ENCODE measurements around the gene CAPG.
A peak's percentile ranks its signal among the peaks of the same experiment; 100 is the strongest.

The CAPG gene

DNA sequence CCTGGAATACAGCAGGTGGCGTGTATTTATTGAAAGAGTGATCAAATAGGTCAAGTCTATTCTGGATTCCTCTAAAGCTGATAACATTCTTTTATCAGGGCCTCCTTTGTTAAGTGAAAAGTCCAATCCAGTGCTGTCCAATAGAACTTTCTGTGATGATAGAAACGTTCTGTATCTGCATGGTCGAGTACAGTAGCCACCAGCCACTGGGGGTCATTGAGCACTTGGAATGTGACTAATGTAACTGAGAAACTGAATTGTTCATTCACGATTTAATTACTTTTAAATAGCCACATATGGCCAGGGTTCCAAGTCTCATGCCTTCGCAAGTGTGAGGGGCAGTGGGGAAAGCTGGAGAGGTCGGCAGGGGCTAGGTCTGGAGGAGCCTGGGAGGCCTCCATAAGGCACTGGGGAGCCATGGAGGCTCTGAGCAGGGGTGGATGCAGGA, 28.9 kb upstream of the CAPG start:
- no peak for DNase-seq (ENCODE audit: extremely low read depth in 1 of 2, low read depth in 1 of 2)

DNA sequence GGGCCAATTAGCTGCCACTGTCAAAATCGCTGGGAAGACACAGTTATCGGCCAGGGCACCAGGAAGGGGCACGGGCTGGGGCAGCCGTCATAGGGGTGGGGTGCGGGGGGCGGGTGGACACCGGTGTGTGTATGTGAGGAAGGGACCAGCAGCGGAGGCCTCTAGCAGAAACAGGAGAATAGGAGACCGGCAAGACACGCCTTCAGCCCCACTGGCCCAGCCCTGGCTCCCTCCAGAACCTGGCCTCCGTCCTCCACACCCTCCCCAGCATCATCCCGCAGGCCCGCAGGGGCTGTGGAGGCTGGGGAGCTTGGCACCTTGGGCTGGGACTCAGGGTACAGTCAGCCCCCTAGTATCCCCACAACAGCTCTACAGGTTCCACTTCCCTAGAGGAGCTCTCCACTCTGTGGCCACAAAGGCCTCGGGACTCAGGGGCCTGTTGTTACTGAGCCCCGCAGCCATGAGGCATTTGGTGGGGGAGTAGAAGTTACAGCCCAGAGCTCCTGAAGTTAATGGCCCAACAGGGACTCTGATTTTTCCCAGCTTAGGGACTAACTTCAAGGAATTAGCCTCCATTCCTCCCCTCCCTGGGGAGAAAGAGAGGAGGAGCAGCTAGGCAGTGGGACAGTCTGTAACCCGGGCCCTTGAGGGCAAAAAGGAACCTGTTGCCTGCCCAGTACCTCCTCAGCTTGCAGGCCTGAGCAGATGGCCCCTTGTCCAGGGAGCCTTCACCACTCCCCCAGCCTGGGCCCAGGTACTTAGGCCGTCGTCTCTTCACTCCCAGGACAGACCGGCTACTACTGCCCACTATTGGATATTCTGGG, 28.2 kb upstream of the CAPG start:
- DNase-seq (ENCODE audit: extremely low read depth in 1 of 2, low read depth in 1 of 2), result no peak

DNA sequence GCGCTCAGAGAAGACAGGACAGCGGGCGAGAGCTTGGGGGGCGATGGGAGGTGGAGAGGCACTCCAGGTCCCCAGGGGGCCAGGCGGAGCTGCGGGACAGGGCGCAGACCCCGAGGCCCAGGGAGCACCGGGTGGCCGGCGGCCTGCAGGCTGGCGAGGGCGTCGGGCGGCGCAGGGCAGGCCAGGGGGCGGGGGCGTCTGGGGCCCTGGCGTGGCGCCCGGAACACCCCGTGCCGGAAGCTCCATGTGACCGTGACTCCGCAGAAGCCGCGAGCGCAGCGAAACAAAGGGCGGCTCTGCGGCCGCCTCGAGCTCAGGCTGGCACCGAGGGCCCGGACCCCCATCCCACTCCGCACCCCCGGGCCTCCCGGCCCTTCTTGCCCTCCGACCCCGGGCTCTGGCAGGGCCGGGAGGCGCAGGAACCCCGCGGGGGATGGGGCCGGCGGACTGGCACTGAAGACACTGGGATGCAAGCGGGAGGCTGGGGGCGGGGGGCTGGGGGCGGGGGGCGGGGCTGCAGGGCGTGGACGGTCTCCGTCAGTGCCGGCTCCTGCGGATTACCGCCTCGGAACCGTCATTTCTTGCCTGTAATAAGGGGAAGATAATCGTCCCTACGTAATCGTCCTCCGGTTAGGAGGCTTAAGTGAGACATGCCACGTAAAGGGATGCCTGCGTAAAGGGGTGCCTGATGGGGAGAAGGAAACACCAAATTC, 27.5 kb upstream of the CAPG start:
- peak in 1 of 2 donors; percentile 56 for DNase-seq (ENCODE audit: extremely low read depth in 1 of 2, low read depth in 1 of 2)

DNA sequence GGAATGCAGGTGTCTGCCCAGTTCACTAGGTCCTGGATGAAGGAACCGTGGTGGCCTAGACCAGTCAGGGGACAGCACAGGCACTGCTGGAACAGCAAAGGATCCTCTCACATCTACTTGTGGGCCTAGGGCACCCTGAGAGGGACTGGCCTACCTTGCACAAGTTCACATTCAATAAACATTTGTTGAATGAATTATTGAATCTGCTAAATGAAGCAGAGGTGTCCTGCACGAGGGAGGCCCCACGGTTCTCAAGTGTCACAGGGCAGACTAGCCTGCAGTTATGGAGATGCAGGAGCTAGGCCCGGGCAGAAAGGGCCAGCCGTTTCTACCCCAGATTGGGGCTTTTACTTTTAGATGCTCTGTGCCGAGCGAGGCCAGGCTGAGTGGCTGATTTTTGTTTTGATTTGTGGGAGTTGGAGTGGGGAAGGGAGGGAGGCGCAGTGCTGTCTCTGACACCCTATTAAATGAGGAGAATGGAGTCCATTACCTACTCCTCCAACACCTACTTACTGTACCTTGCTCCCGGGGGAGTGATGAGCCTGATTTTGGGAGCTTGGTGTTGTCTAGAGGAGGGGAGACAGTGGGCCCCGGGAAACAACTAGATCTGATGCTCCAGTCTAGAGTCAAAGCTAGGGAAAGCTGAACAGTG, 26.8 kb upstream of the CAPG start:
- DNase-seq (ENCODE audit: extremely low read depth in 1 of 2, low read depth in 1 of 2), result no peak

DNA sequence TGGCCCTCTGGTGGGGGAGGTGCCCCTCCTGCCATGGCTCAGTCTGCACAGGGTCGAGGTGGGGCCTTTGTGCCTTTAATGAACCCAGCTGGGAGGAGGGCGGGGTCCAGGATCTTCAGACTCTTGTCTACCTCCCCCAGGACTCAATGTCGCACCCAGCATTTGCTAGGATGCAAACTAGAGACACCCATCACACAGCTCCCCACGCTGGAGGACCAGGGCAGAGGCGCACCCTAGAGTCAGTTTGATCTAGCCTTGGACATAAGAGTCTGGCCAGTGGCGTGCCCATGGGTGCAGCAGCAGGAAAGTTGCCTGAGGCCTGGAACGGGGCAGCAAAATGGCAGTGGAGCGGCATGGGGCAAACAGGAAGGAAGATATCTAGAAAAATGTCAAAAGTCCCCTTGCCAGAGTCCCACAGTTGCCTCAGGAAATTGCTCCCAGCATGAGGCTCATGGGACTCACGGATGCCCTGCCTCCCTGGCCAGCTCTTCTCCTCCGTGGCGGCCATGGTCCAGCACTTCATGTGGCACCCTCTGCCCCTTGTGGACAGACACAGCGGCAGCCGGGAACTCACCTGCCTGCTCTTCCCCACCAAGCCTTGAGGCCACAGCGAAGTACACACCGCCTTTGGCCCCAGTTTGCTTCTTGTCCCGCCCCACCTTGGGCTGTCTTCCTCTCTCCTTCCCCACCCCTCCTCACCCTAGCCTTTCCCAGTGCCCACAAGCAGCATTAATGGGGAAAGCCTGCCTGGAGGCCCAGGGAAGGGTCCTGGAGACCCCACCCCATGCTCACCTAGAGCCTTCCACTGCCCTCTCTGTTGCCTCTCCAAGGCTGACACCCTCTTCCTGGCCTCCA, 26.0 kb upstream of the CAPG start:
- DNase-seq (ENCODE audit: extremely low read depth in 1 of 2, low read depth in 1 of 2), result no peak

DNA sequence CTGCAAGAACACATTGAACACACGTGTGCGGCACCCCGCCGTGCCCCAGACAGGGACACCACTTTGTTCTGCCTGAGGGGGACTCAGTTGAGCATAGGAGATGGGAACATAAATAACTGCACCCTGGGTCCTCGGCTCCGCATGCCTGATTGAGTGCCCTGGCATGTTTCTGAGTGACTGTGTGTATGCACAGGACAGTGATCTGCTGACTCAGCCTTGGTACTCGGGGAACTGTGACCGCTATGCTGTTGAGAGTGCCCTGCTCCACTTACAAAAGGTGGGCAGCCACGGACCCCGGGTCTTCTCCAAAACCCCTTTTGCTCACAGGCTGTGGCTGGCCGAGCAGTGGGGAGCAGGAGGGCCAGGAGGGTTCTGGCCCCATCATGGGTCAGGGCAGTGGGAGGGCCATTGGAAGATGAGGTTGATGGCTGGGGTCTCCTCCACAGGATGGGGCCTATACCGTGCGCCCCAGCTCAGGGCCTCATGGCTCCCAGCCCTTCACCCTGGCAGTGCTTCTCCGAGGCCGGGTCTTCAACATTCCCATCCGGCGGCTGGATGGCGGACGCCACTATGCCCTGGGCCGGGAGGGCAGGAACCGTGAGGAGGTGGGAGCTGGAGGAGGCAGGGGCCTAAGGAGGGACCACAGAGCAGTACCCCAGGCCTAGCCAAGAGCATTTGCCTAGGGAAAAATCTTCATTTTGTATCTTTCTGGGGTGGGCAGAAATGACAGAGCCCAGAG, 25.2 kb upstream of the CAPG start:
- no peak for DNase-seq (ENCODE audit: extremely low read depth in 1 of 2, low read depth in 1 of 2)

DNA sequence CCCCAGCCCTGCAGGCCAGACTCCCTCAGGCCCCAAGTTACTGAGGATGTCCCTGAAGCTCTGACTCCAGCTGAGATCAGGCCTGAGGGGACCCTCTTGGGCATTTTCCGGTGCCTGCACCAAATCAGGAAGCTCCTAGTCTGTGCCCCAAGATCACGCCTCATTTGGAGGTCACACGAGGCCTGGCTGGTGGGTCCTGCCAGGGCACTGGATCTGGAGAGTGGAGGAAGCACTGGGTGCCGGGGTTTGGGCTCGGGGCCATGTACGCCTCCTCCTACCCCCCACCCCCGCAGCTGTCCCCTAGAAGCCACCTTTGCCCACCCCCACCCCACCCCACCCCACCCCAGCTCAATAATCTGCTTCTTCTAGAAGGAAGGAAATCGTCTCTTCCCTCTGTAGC, 24.5 kb upstream of the CAPG start:
- DNase-seq (ENCODE audit: extremely low read depth in 1 of 2, low read depth in 1 of 2), result no peak

DNA sequence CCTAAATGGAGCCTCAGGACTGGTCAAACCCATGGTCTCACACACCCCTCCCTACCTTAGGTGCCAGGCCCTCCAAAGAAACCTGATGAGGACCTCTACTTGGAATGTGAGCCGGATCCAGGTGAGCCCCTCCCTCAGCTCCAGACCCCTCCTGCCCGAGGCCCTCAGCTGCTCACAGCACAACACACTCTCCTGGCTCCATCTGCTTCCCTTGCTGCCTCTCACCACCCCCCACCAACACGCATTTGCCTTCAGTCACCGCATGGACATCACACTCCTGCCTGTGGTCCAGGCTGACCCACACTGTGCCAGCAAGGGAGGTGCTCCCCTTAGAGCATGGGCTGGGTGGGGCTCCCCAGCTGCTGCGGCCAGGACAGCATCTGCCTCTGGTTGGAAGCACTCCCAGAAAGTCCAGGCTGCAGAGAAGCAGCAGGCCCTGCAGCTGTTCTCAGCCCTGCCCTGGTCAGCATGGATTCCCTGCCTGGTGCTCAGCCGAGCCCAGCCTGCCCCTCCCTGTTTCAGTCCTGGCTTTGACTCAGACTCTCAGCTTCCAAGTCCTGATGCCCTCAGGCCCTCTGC, 23.4 kb upstream of the CAPG start:
- no peak for DNase-seq (ENCODE audit: extremely low read depth in 1 of 2, low read depth in 1 of 2)

DNA sequence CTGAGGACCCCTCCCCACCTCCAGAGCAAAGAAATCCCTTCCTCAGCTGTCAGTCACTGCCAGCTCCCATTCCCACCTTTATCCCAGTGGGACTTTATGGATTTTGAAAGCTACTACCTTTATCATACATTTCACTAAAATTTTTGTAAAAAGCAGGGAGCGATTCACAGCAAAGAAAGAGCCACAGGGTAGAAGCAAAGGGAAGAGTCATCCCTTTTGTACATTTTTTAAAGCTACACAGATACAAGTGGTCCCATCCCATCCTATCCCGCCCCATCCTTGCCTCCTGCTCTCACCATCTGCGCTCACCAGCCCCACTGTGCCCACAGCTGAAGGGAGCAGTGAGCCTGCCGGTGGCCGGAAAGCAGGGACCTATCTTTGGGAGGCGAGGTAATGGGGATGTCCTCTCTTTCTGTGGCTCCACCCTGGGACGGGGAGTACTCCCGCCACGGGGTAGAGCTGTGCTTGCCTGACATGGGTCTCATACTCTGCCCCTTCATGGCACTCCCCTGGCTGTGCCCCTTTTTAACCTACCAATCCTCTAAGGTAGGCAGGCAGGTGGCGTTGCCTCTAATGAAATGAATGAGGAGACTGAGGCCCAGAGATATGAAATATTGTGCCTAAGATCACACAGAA, 21.5 kb upstream of the CAPG start:
- no peak for DNase-seq (ENCODE audit: extremely low read depth in 1 of 2, low read depth in 1 of 2)

DNA sequence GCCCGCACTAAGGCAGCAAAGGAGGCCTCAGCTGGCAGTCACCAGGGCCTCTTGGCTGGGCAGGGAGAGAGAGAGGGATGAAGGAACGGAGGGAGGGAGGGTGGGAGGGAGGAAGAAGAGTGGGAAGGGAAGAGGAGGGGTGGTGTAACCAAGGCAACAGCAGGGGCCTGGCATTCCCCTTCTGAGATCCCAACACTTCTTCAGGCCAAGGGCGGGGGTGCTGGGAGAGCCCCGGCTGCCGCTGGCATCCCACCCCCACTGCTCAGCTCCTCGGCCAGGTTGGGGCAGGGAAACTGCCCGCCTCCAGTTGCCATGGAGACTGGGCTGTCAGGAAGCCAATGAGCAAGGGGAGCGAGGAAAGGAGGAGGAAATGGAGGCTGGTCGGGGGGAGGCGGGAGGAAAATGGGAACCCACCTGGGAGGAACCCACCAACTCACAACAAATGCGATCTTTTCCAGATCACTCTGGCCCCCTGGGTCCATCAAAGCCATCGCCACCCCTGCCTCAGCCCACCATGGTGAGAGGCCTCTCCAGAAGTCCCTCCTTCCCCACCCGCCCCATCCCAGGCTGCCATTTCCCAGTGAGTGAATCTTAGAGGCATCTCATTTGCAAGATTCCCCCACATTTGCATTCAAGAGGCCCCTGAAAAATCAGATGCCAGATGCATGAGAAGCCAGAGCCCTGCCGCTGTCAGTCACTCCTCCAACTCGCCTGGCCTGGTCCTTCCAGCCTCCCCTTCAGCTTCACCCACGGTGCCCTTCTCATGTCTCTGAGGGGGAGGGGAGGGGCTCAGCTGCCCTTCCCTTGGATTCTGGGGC, 20.8 kb upstream of the CAPG start:
- DNase-seq (ENCODE audit: extremely low read depth in 1 of 2, low read depth in 1 of 2), result no peak

DNA sequence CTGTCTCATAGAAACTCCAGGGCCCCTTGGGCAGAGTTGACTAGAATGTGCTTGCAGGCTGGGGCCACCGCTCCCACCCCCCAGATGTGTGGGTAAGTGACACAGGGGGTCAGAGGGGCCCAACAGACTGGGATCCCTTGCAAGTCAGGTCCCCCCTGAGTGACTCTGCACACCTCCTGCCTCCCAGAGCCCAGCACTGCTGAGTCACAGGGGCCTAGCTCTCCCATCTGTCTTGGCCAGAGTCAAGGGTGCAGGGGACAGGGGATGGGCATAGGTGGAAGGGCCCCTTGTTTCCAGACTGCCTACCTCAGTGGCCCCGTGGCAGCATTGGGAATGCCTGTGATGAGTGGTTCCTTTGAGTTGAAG, 19.7 kb upstream of the CAPG start:
- DNase-seq (ENCODE audit: extremely low read depth in 1 of 2, low read depth in 1 of 2), result no peak

DNA sequence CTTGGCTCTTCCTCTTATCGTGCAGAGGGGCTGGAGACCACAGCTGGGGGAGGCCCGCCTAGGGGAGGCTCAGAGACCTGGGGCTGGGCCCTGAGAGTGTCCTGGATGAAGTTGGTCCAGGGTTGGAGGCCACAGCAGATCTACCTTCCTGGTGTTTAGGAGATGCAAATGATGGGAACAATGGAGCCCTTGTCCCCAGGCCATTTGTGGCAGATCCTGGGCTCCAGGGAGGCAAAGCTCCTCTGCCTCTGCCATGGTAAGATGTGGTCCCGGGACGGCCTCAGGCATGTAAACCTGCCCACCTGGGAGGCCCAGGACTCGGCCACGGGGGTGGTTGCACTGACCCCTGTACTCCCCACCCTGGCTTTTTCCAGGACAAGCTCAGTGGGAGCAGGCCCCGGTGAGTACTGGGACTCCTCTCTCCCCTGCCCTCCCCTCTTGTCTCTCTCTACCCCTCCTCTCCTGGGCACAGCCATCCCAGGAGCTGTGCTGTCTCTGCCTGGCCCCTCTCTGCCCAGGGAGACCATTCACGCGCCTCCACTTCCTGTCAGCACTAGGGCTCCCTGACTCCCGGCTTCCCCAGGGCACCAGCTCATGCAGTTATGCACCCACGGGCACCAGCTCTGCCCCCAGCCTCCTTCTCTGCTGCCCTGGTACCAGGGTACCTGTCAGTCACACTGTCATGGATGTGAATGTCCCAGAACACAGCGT, 19.2 kb upstream of the CAPG start:
- DNase-seq (ENCODE audit: extremely low read depth in 1 of 2, low read depth in 1 of 2), result no peak

DNA sequence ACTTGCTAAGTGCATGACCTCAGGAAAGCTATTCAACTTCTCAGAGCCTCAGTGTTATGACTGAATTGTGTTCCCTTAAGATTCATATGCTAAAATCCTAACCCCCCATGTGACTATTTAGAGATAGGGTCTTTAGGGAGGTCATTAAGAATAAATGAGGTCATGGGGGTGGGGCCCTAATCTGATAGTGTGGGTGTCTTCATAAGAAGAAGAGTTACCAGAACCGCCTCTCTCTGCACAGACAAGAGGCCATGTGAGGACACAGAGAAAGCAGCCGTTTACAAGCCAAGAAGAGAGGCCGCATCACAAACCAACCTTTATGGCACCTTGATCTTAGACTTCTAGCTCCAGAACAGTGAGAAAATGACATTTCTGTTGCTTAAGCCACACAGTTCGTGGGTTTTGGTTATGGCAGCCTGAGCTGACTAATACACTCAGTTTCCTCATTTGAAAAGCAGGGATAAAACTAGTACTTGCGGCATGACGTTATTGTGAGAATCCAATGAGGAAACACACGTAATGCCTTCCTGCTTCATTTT, 18.2 kb upstream of the CAPG start:
- DNase-seq (ENCODE audit: extremely low read depth in 1 of 2, low read depth in 1 of 2), result no peak

DNA sequence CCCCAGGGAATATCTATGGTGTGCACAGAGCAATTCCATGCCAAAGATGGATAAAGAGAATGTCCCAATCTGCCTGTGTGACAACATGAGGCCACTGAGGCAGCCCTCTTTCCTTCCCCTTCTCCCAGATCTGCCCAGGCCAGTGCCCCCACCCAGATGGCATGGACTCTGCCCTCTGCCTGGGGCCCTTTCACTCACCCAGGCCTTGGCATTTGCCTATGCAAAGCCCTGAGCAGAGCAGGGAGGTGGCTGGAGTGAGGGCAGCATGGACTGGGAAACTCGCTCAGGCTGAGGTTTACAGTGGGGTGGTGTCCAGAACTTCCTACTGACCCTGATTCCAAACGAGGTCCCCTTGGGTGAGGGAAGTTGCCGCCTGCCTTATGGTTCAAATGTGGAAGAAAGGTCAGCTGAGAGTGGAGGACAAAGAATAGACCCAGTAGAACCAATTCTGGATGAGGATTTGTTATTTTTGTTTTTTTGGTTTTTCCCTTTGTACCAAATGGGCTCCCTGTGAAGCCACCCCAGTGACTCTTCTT, 17.2 kb upstream of the CAPG start:
- no peak for DNase-seq (ENCODE audit: extremely low read depth in 1 of 2, low read depth in 1 of 2)

DNA sequence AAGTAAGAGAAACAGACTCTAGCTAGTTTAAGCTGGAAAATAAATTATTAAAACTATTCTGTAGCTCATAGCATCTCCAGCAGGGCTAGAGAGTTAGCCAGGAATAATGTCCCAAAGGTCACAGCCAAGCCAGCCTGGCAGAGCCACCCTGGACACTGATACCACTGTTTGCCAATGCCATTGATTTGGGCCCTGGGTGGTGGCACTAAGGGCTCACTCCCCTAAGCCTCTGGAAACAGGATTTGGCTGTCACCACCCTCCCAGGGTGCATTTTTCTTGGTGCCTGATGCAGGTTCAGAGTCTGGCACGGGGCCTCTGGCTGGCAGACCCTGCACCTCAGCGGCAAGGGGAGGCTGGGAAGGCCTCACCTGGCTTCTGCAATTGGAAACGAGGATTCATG, 15.4 kb upstream of the CAPG start:
- DNase-seq (ENCODE audit: extremely low read depth in 1 of 2, low read depth in 1 of 2), result no peak

DNA sequence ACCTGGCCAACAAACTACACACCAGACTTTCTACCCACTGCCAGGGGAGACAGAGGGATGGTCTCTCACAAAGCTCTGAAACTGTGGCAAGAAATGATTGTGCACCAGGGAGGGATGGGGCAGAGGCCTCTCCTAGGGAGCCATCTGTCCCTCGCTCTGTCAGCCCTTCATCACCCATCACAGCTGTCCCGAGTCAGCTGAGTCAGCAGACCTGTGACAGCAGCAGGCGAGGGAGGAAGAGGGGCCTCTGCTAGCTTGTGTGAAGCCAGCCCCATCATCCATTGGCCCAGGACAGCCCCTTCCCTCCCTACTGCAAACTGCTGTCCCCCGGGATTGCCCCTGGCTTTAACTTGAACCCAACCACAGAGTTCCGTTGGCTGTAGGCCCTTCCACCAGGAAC, 13.4 kb upstream of the CAPG start:
- DNase-seq (ENCODE audit: extremely low read depth in 1 of 2, low read depth in 1 of 2), result no peak

DNA sequence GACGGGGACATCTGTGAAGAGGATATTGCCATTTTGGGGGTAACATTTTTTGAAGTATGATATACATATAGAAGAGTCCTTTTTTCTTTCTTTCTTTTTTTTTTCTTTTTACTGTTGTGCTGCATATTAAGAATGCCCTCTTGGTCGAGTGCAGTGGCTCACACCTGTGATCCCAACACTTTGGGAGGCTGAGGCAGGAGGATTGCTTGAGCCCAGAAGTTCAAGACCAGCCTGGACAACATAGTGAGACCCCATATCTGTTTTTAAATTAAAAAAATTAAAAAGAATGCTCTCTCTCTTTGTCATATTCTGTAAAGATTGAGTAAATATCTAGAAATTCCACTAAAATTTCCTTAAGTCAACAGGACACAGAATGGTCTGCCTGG, 11.9 kb upstream of the CAPG start:
- DNase-seq (ENCODE audit: extremely low read depth in 1 of 2, low read depth in 1 of 2), result no peak
